ENCODE data around the gene ATP5PO. TPM values are rescaled to one million over a fixed set of nuclear protein-coding genes. Genes with fewer than 3 reads are reported as not detected.

The ATP5PO gene
- total and polyA plus RNA-seq, 2 of the 13 experiments (the other 11 are each of a cell fraction or from before 2014, with no cell fraction given) = 256 to 297 TPM

DNA sequence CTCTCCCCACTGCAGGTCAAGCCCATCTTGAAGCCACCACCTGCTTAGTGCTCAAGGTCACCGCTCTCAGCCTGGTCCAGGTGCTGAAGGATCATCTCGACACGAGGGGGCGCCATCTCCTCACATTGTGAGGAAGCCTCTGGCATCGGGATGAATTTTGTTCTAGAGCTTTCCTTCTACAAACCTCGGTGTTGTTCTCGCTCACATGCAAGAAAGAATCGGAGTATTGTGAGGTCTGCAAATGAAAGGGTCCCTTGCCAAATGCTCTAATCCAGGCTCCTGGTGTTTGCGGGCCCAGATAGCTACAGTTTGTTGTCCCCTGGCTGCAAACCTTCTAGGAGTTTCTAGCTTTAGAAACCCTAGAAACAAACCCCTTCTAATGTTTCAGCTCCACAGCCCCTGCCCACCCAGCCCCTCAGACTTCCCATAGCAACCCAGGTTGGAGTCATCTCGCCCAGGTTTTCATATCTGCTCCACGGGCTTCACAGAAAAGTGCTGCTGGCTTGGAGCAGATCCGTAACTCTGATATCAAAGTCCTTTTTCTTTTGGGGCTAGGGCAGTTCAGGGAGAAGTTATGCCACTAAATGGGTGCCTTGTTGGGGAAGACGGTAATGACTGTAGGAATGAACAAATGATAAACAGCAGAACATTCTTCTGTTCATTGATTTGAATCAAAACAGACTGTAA, 8.6 kb upstream of the ATP5PO start (continued):
- TF ChIP-seq TBX2 (CRISPR knock-in tag; IDR thresholded peaks at IDR 0.05; ENCODE audit: borderline replicate concordance) (0 out of 2 replicates have a peak, but pooled peaks have one; percentile 27), NFATC3 (CRISPR knock-in tag; IDR thresholded peaks at IDR 0.05) (no peak), STAG1 (CRISPR knock-in tag; IDR thresholded peaks at IDR 0.05) (peak; percentile 99), BCL6 (CRISPR knock-in tag; IDR thresholded peaks at IDR 0.05) (0 out of 2 replicates have a peak, but pooled peaks have one; percentile 23), FOXK1 (CRISPR knock-in tag; IDR thresholded peaks at IDR 0.05; ENCODE audit: borderline replicate concordance, low read depth) (0 out of 2 replicates have a peak, but pooled peaks have one; percentile 23), POLR2A (IDR thresholded peaks at IDR 0.05; ENCODE audit: insufficient read depth in 1 of 2, low read depth in 2 of 2, low read length in 2 of 2) (no peak), KDM4B (CRISPR knock-in tag; IDR thresholded peaks at IDR 0.05) (peak; percentile 59; the same call in 1 of the 2 replicates), TARDBP (CRISPR knock-in tag; IDR thresholded peaks at IDR 0.05) (peak; percentile 61; the same call in 1 of the 2 replicates), ZNF598 (CRISPR knock-in tag; IDR thresholded peaks at IDR 0.05; ENCODE audit: borderline replicate concordance) (no peak), MIER2 (CRISPR knock-in tag; IDR thresholded peaks at IDR 0.05) (no peak), ZNF768 (CRISPR knock-in tag; IDR thresholded peaks at IDR 0.05) (no peak), NR2F6 (IDR thresholded peaks at IDR 0.05) (no peak), NR2F6 (CRISPR knock-in tag; IDR thresholded peaks at IDR 0.05) (peak; percentile 43; the same call in 1 of the 2 replicates), HDAC6 (IDR thresholded peaks at IDR 0.05; ENCODE audit: low read depth, low read length) (no peak), NR2C2 (CRISPR knock-in tag; IDR thresholded peaks at IDR 0.05; ENCODE audit: borderline replicate concordance) (no peak), ELF4 (CRISPR knock-in tag; IDR thresholded peaks at IDR 0.05; ENCODE audit: borderline replicate concordance) (no peak), ZMYM3 (CRISPR knock-in tag; IDR thresholded peaks at IDR 0.05) (no peak), RNF2 (conservative IDR thresholded peaks at IDR 0.05; ENCODE audit: low read depth) (no peak), GATAD2A (CRISPR knock-in tag; IDR thresholded peaks at IDR 0.05) (peak; percentile 54; the same call in 1 of the 2 replicates)
- TF ChIP-seq, protein P1, sequence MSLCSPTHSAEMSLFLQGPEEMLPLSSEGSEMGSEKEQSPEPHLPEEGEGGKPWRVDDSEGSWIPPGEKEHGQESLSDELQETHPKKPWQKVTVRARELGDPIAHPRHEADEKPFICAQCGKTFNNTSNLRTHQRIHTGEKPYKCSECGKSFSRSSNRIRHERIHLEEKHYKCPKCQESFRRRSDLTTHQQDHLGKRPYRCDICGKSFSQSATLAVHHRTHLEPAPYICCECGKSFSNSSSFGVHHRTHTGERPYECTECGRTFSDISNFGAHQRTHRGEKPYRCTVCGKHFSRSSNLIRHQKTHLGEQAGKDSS (CRISPR knock-in tag; IDR thresholded peaks at IDR 0.05; ENCODE audit: borderline replicate concordance, low read depth) = no peak
- TF ChIP-seq, protein P2, sequence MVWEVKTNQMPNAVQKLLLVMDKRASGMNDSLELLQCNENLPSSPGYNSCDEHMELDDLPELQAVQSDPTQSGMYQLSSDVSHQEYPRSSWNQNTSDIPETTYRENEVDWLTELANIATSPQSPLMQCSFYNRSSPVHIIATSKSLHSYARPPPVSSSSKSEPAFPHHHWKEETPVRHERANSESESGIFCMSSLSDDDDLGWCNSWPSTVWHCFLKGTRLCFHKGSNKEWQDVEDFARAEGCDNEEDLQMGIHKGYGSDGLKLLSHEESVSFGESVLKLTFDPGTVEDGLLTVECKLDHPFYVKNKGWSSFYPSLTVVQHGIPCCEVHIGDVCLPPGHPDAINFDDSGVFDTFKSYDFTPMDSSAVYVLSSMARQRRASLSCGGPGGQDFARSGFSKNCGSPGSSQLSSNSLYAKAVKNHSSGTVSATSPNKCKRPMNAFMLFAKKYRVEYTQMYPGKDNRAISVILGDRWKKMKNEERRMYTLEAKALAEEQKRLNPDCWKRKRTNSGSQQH (CRISPR knock-in tag; IDR thresholded peaks at IDR 0.05; ENCODE audit: low read depth) = 0 out of 2 replicates have a peak, but pooled peaks have one; percentile 26
- TF ChIP-seq, protein P3, sequence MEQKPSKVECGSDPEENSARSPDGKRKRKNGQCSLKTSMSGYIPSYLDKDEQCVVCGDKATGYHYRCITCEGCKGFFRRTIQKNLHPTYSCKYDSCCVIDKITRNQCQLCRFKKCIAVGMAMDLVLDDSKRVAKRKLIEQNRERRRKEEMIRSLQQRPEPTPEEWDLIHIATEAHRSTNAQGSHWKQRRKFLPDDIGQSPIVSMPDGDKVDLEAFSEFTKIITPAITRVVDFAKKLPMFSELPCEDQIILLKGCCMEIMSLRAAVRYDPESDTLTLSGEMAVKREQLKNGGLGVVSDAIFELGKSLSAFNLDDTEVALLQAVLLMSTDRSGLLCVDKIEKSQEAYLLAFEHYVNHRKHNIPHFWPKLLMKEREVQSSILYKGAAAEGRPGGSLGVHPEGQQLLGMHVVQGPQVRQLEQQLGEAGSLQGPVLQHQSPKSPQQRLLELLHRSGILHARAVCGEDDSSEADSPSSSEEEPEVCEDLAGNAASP (CRISPR knock-in tag; IDR thresholded peaks at IDR 0.05; ENCODE audit: borderline replicate concordance) = peak; percentile 54; the same call in 1 of the 2 replicates
- TF ChIP-seq, protein P4, sequence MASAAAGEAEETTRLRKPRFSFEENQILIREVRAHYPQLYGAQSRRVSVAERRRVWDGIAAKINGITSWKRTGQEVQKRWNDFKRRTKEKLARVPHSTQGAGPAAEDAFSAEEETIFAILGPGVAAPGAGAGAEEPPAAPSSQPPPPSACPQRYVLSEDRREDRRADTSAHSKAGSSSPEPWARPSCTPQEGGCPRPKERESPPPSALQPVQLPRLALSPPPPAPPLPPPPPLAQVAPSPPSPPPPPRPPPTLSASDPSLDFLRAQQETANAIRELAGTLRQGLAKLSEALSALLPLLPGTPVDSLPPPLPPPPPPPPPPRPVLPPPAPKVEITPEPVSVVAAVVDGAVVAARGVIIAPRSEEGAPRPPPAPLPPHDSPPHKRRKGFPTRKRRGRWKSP (CRISPR knock-in tag; IDR thresholded peaks at IDR 0.05) = no peak
- TF ChIP-seq, protein P5, sequence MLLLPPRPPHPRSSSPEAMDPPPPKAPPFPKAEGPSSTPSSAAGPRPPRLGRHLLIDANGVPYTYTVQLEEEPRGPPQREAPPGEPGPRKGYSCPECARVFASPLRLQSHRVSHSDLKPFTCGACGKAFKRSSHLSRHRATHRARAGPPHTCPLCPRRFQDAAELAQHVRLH (CRISPR knock-in tag; IDR thresholded peaks at IDR 0.05; ENCODE audit: borderline replicate concordance, low read depth) = 0 out of 2 replicates have a peak, but pooled peaks have one; percentile 29
- TF ChIP-seq, protein P6, sequence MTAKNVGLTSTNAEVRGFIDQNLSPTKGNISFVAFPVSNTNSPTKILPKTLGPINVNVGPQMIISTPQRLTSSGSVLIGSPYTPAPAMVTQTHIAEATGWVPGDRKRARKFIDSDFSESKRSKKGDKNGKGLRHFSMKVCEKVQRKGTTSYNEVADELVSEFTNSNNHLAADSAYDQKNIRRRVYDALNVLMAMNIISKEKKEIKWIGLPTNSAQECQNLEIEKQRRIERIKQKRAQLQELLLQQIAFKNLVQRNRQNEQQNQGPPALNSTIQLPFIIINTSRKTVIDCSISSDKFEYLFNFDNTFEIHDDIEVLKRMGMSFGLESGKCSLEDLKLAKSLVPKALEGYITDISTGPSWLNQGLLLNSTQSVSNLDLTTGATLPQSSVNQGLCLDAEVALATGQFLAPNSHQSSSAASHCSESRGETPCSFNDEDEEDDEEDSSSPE (CRISPR knock-in tag; IDR thresholded peaks at IDR 0.05) = 0 out of 2 replicates have a peak, but pooled peaks have one; percentile 22
